OCI-LY1 (cell line): ENCODE measurements around the gene ULK3.

Experiments used
- H2AFZ ChIP-seq: fragments of 200-600 bp; sonication (generic), shearing (Covaris generic); 2 replicates; pipeline ENCODE4 v1.6.0; 2014; ENCODE audit warnings: antibody characterized with exemption, mild to moderate bottlenecking, low read length
- H3F3A ChIP-seq: fragments of 200-600 bp; sonication (generic), shearing (Covaris generic); 2 replicates; pipeline ENCODE4 v1.6.0; 2014; ENCODE audit warnings: mild to moderate bottlenecking, antibody characterized with exemption, low read length, moderate library complexity; ENCODE audit not compliant: insufficient read depth
- H3K27ac ChIP-seq: fragments of 200-600 bp; sonication (generic); 2 replicates; pipeline ENCODE4 v1.5.1; 2014; ENCODE audit warnings: low read length, mixed run types, mild to moderate bottlenecking, low read depth; ENCODE audit not compliant: poor library complexity, severe bottlenecking
- H3K27me3 ChIP-seq: fragments of 200-600 bp; sonication (generic); 2 replicates; pipeline ENCODE4 v1.6.0; 2014; ENCODE audit warnings: antibody characterized with exemption, mild to moderate bottlenecking, low read length, moderate library complexity; ENCODE audit not compliant: insufficient read depth
- H3K36me3 ChIP-seq: fragments of 200-600 bp; sonication (generic); 2 replicates; pipeline ENCODE4 v1.6.1; 2014; ENCODE audit warnings: mild to moderate bottlenecking, antibody characterized with exemption, low read length, moderate library complexity, mixed read lengths; ENCODE audit not compliant: insufficient read depth
- H3K4me1 ChIP-seq: fragments of 200-600 bp; sonication (generic); 2 replicates; pipeline ENCODE4 v1.5.1; 2014; ENCODE audit warnings: mild to moderate bottlenecking, low read length, moderate library complexity; ENCODE audit not compliant: insufficient read depth, severe bottlenecking
- H3K4me2 ChIP-seq: fragments of 200-600 bp; sonication (generic), shearing (Covaris generic); 2 replicates; pipeline ENCODE4 v1.6.1; 2014; ENCODE audit warnings: low read length
- H3K4me3 ChIP-seq: fragments of 200-600 bp; sonication (generic); 2 replicates; pipeline ENCODE4 v1.5.1; 2014; ENCODE audit warnings: low read length, low read depth, mild to moderate bottlenecking, mixed read lengths; ENCODE audit not compliant: poor library complexity, severe bottlenecking
- H3K79me2 ChIP-seq: fragments of 200-600 bp; shearing (Covaris generic); 2 replicates; pipeline ENCODE4 v1.6.1; 2016; ENCODE audit warnings: mixed run types, low read length, mixed read lengths; ENCODE audit not compliant: insufficient read depth
- H3K9ac ChIP-seq: fragments of 200-600 bp; sonication (generic), shearing (Covaris generic); 2 replicates; pipeline ENCODE4 v1.6.1; 2014; ENCODE audit warnings: mild to moderate bottlenecking, low read length, mixed read lengths
- H3K9me2 ChIP-seq: fragments of 200-600 bp; sonication (generic), shearing (Covaris generic); 2 replicates; pipeline ENCODE4 v1.6.1; 2014; ENCODE audit warnings: low read depth, mild to moderate bottlenecking, low read length, mixed read lengths
- H3K9me3 ChIP-seq: fragments of 200-600 bp; shearing (Covaris generic); 2 replicates; pipeline ENCODE4 v1.6.1; 2014; ENCODE audit warnings: low read length, mixed read lengths
- H4K20me1 ChIP-seq: fragments of 200-600 bp; sonication (generic), shearing (Covaris generic); 2 replicates; pipeline ENCODE4 v1.6.0; 2016; ENCODE audit warnings: mild to moderate bottlenecking, low read length; ENCODE audit not compliant: insufficient read depth
- EZH2 ChIP-seq: fragments of 200-600 bp; sonication (generic), shearing (Covaris generic); IDR thresholded peaks from 2 replicates; pipeline ENCODE4 v1.8.0; 2017; ENCODE audit warnings: borderline replicate concordance, mixed run types, mild to moderate bottlenecking, antibody characterized with exemption, low read length, moderate library complexity, mixed read lengths
- TF ChIP-seq, protein P1 (sequence below): fragments of 200-600 bp; sonication (generic), shearing (Covaris generic); IDR thresholded peaks from 2 replicates; pipeline ENCODE4 v1.5.1; 2017; ENCODE audit warnings: mild to moderate bottlenecking, antibody characterized with exemption, low read length, moderate library complexity, mixed read lengths

ULK3 gene

DNA sequence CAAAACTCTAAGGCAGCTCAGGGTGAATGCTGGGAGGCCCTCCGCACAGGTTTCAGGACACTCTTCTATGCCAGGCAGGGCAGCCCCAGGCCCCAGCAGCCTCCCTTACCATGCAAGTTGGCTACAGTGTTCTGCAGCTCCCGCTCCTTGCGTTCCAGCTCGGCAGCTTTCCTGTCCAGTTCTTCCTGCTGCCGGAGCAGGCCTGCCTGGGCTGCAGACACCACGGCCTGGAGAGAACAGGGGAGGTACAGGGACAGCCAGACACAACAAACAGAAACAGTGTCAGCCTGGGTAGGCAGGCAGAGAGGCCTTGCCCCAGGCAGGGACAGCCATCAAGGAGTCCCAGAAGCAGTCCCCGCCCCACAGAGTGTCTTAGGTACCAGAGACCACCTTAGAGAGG lies 9.0 kb upstream of the ULK3 start:
- no peak overlapping the region for H3K9ac ChIP-seq
- no peaks in the 10 kb centered on the region for H3K9me3 ChIP-seq
- H3K36me3 ChIP-seq: peaks cover 58% of the 10 kb centered on the region
- H2AFZ ChIP-seq: no peak overlapping the region
- H3K4me1 ChIP-seq: peaks cover 5% of the 10 kb centered on the region
- H3K27ac ChIP-seq: no peak overlapping the region
- TF ChIP-seq EZH2: no peak
- TF ChIP-seq, protein P1, sequence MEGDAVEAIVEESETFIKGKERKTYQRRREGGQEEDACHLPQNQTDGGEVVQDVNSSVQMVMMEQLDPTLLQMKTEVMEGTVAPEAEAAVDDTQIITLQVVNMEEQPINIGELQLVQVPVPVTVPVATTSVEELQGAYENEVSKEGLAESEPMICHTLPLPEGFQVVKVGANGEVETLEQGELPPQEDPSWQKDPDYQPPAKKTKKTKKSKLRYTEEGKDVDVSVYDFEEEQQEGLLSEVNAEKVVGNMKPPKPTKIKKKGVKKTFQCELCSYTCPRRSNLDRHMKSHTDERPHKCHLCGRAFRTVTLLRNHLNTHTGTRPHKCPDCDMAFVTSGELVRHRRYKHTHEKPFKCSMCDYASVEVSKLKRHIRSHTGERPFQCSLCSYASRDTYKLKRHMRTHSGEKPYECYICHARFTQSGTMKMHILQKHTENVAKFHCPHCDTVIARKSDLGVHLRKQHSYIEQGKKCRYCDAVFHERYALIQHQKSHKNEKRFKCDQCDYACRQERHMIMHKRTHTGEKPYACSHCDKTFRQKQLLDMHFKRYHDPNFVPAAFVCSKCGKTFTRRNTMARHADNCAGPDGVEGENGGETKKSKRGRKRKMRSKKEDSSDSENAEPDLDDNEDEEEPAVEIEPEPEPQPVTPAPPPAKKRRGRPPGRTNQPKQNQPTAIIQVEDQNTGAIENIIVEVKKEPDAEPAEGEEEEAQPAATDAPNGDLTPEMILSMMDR: no peak
- no peaks in the 10 kb centered on the region for H3F3A ChIP-seq
- no peaks in the 10 kb centered on the region for H3K9me2 ChIP-seq
- no peak overlapping the region for H3K4me2 ChIP-seq
- H3K4me3 ChIP-seq: no peak overlapping the region
- H4K20me1 ChIP-seq: no peaks in the 10 kb centered on the region
- H3K27me3 ChIP-seq: no peaks in the 10 kb centered on the region
- no peaks in the 10 kb centered on the region for H3K79me2 ChIP-seq

- Histone ChIP-seq H4K20me1 (no peaks in the 10 kb centered on the region), H3K4me2 (no peak overlapping the region)
Measured at GRCh38 chr15:74850393-74850792, 7.4 kb upstream of the ULK3 start.

DNA sequence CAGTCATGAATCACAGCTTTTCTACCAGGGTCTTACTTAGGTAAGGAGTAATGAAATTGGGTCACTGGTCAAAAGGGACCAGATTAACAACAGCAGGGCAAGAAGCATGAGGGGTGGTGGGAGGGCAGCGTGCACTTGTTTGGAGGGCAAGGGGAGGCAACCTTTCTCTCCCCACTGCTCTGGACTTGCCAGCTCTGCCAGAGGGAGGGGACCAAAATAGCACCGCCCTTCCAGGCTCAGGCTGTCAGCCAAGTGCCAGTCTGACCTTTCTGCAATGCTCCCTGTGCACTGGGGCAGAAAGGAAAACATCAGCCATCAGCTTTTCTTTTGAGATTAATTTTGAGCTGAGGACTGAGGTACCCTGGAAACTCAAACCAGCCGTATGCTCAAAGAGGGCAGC lies 4.5 kb upstream of the ULK3 start:
- H3K27me3 ChIP-seq: no peaks in the 10 kb centered on the region
- TF ChIP-seq EZH2: no peak
- TF ChIP-seq, protein P1: no peak
- no peak overlapping the region for H3K4me2 ChIP-seq
- no peaks in the 10 kb centered on the region for H3F3A ChIP-seq
- H3K9ac ChIP-seq: no peak overlapping the region
- H3K4me3 ChIP-seq: no peak overlapping the region
- no peaks in the 10 kb centered on the region for H3K79me2 ChIP-seq
- H3K9me3 ChIP-seq: no peaks in the 10 kb centered on the region
- H2AFZ ChIP-seq: no peak overlapping the region
- H3K9me2 ChIP-seq: no peaks in the 10 kb centered on the region
- peaks cover 26% of the 10 kb centered on the region for H3K4me1 ChIP-seq
- H3K36me3 ChIP-seq: peaks cover 48% of the 10 kb centered on the region
- H3K27ac ChIP-seq: no peak overlapping the region
- H4K20me1 ChIP-seq: no peaks in the 10 kb centered on the region

More at GRCh38 chr15:74850393-74850792, 7.4 kb upstream of the ULK3 start:
- no peaks in the 10 kb centered on the region for H3K9me2 ChIP-seq
- H3K9me3 ChIP-seq: no peaks in the 10 kb centered on the region
- H3K27ac ChIP-seq: no peak overlapping the region
- H3K4me1 ChIP-seq: peaks cover 3% of the 10 kb centered on the region
- H3K36me3 ChIP-seq: peaks cover 58% of the 10 kb centered on the region
- H3K27me3 ChIP-seq: no peaks in the 10 kb centered on the region
- no peak overlapping the region for H3K9ac ChIP-seq
- H3K4me3 ChIP-seq: no peak overlapping the region
- no peaks in the 10 kb centered on the region for H3F3A ChIP-seq
- TF ChIP-seq, protein P1: no peak
- no peak overlapping the region for H2AFZ ChIP-seq
- no peaks in the 10 kb centered on the region for H3K79me2 ChIP-seq
